COLO668 (cell line): ENCODE data around the gene ZNF624.
"Not testable (repeated sequence)": the region's sequence is repeated elsewhere in the genome, so short reads cannot be mapped to it uniquely, and the experiment has no call there.

Source experiments
- DNase-seq: peaks from one replicate; lab custom pipeline; 2025; ENCODE audit not compliant: unreplicated experiment; lab: John Stamatoyannopoulos, UW

ZNF624 gene

DNA sequence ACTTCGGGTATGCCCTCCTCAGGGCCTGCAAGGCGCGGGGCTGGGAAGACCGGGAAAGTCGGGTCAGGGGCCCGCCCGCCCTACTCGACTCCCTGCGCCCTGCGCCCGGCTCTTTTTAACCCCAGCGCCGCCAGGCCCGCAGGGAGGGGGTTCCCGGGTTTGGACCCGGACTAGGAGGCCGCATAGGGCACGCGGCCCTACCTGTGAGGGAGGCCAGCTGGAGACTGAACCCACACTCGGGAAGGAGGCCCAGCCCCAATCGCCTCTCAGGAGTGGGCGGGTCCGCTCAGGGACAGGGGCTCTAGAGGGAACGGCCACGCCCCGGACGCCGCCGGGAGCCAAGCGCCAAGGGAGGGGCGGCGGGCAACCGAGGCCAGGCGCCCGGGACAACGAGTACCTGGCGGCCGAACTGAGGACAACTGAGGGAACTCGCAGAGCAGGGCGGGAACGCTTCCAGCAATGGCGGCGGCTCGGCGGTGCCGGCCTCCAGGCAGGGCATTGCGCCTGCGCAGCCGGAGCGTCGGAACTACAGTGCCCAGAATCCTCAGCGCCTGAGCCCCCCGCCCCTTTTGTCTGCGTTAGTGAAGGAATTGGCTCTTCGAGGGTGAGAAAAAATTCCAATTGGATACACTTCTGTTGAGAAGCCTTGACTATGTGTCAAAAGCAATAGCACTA lies at the start of gene ZNF624:
ZNF624 (minus strand) TSS at position 484 of the 675 bp plus-strand sequence.
- DNase-seq: peak; percentile 90

DNA sequence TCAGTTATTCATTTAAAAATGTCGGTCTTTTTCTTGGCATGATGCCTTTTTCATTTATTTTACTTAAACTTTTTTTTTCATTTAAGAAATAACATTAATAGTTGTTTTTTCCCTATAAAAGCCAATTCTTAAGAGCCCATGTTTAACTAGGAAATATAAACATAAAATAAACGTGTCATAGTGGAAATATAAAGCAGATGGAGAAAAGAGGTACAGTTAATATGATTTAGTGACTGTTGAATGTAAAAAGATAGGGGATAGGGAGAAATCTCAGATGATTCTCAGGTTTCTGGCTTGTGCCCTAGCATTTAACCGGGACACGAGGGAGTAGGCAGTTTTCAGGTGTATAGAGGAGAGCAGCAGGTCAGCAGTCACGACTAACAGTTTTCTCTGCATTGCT lies 44.0 kb upstream of the ZNF624 start:
- not testable (repeated sequence) for DNase-seq

DNA sequence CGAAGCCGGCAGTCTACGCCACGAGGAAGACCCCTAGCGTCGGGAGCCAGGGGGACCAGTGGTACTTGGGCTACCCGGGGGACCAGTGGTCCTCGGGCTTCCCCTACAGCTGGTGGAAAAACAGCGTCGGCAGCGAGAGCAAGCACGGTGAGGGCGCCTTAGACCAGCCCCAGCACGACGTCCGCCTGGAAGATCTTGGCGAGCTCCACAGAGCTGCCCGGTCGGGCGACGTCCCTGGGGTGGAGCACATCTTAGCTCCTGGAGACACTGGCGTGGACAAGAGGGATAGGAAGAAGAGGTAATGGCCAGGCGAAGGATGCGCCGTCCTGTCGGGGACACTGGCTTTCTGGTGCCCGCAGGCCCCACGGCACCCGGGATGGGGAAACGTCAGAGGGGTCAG lies 36.8 kb upstream of the ZNF624 start:
- DNase-seq: not testable (repeated sequence)

DNA sequence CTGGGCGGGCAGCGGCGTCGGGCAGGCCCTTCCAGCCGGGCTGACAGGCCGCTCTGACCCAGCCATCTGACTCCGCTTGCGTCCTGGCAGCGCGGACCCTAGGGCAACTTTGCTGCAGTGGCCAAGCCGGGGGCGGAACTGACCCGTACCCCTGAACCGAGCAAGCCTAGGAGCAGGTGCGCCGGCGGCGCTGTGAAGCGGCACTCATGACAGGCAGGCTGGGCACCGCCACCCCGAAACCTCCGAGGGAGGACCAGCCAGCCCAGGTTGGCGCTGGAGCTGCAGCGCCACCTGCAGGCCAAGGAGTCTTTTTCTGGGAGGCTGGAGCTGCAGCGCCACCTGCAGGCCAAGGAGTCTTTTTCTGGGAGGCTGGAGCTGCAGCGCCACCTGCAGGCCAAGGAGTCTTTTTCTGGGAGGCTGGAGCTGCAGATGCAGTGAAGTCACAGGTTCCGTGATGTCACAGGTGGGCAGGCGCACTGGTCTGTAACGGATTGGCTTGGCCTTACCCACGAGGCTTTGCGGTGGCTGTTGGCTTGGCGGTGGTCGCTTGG lies 36.2 kb upstream of the ZNF624 start, which contains the start of gene CCDC144A:
CCDC144A (plus strand) TSS at position 511 of the 551 bp plus-strand sequence. CDS start 160 bp downstream, outside the sequence.
- DNase-seq: peak; percentile 1

DNA sequence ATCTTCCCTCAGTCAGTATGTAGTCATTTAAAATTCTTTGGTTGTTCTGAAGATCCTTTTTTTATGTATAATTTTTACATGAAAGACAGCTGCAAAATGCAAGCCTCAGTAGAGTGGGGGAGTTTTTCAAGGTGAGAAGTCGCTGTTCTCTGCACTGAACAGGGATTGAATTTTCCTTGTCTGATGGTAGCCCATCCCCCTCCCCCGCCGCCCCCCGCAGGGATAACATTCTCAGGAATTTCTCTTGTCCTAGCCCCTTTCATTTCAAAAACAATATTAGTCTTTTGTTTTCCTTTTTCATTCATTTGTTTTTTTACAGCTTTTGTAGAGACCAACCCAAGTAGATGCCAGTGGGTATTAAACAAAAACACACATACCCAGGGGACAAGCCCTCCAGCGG lies 33.5 kb upstream of the ZNF624 start:
- DNase-seq: not testable (repeated sequence)

DNA sequence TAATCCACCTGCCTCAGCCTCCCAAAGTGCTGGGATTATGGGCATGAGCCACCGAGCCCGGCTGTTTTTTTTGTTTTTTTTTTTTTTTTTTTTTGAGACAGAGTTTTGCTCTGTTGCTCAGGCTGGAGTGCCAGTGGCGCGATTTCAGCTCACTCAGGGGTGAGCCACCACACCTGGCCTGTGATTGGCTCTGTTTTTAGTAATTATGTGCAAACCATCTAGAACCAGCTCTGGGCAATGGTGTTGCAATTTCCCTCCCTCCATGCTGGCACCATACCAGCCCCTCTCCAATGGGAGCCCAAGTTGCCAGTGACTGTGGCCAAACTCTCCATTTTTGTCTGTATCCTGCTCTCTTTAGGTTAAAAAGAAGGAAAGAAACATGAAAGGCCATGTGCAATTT lies 32.4 kb upstream of the ZNF624 start:
- not testable (repeated sequence) for DNase-seq

DNA sequence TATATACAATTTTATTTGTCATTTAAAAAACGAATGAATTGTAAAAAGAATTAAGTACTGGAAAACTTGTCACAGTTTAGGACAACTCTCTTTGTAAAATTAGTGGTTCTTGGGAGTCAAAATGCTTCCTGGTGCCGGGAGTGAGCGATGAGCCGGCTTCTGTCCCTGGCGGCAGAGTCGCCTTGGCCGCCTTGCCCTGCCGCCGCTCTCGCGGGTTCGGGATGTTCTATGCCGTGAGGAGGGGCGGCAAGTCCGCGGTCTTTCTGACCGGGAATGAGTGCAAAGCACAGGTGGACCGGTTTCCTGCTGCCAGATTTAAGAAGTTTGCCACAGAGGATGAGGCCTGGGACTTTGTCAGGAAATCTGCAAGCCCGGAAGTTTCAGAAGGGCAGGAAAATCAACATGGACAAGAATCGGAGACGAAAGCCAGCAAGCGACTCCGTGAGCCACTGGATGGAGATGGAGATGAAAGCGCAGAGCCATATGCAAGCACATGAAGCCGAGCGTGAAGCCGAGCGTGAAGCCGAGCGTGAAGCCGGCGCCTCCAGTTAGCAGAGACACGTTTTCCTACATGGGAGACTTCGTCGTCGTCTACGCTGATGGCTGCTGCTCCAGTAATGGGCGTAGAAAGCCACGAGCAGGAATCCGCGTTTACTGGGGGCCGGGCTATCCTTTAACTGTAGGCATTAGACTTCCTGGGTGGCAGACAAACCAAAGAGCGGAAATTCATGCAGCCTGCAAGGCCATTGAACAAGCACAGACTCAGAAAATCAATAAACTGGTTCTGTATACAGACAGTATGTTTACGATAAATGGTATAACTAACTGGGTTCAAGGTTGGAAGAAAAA lies 29.9 kb upstream of the ZNF624 start:
- peak; percentile 39 for DNase-seq

DNA sequence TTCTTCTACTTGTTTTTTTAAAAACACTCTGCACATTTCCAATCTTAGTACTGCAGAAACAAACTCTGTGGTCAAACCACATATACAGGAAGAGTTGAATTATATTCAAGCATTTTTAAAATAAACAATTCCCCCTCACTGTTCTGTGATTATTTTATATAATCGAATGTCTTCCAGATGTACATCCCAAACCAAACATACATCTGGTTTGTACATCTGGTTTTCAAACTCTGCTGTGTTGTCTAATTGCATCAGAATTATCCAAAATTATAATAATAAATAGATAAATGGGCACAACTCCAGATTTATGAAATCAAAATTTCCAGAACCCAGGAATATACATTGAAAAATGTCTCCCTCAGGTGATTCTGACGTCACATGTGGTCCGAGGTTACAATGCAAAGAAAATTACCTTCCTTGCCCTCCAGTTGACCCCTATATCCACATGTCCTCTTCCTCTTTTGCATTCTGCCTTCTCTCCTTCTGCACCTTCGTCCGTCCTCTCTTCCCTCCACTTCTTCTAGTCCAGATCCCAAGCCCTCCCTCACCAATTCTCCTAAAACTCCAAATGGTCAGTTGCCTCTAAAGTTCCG lies 23.1 kb upstream of the ZNF624 start:
- no peak for DNase-seq

DNA sequence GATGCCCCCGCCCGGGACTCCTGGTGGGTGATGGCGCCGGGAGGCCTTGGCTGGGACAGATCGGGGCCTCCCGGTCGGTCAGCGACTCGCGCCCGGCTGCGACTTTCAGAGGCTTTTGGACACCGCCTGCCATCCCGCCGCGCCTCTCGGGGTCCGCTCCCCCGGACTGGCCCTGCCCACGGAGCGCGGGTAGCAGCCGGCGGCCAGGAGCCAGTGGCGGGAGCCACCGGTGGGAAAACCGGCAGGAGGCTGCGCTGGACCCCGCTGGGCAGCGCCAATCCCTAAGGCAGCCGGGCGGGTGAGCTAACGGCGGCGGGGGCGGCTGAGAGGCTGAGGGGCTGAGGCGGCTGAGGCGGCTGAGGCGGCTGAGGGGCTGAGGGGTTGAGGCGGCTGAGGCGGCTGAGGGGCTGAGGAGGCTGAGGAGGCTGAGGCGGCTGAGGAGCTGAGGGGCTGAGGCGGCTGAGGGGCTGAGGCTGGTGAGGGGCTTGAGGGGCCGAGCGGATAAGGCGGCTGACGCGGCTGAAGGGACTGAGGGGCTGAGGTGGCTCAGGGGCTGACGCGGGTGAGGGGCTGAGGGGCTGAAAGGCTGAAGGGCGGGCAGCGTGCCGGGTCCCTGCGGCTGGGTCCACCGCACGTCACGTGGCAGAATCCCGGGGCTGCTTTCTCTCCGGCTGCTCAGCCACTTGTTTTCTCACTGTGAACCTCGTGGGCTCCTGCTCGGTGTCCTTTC lies 13.4 kb upstream of the ZNF624 start:
- DNase-seq: peak; percentile 8

DNA sequence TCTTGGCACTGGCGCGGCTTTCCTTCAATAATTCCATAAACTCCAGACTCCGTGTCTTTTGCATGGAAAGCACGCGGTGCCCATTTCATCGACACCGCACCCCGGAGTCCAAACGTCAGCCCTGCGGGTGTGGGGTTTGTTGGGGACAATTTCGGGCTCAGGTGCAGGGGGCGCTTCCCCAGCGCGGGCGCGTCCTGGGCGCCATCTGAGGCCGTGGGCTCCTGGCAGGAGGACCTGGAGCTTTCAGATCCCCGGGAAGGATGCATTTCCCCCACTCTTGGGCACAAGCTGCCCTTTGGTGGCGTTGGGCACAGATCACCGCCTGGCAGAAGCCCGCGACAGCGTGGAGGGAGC lies 12.9 kb upstream of the ZNF624 start:
- DNase-seq: not testable (repeated sequence)

DNA sequence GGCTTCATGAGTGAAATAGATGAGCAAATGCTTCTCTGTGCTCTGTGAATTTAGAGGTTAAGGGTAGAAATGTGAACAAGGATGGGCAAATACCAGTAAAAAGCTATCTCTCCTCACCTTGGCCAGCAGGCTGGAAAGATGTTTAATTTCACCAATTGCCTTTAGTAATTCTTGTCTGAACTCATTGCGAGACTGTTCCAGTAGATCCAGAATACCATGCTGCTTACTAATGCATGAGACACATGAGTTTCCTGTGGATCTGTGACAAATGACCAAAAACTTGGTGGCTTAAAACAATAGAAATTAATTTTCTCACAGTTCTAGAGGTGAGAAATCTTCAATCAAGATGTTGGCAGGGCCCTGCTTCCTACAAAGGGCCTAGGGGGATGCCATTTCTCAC lies 9.3 kb upstream of the ZNF624 start:
- no peak for DNase-seq

DNA sequence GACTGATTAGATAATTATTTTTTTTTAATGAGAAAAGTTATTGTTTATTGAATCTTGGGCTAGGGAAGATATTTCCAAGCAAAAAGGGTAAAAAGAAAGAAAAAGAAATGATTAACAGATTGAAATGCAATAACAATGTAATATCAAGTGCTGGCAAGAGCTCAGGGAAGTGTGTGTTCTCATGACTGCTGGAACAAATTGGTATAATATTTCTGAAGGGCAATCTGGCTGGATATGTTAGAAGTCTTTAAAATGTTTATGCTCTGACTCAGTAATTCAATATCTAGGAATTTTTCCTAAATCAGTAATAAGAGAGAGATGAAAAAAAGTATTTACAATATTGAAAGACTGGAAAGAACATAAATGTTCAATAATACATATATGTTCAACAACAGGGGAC lies 7.6 kb upstream of the ZNF624 start:
- no peak for DNase-seq

DNA sequence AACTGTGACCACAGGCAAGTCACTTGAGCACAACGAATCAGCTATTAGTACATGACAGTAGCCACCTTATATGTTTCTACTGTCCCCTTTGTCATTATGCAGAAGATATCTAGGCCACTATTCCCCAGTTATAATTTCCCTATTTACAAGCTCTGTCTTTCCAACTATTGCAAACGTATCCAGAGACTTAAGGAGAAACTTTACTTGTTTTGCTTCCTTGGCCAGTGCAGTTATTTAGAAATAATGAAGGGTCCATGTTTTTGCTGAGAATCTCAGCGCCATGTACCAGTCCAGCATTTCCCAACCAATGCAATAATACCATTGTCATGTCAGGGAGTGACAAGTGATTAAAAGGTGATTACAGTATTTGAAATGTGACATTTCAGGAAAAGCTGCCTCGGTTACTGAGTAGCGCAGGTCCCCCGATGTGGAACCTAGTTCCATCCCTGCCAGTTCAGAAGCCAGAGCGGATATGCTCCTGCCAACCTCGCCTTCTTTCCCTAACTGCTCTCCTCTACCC lies 743 bp downstream of the ZNF624 start:
- DNase-seq: no peak

DNA sequence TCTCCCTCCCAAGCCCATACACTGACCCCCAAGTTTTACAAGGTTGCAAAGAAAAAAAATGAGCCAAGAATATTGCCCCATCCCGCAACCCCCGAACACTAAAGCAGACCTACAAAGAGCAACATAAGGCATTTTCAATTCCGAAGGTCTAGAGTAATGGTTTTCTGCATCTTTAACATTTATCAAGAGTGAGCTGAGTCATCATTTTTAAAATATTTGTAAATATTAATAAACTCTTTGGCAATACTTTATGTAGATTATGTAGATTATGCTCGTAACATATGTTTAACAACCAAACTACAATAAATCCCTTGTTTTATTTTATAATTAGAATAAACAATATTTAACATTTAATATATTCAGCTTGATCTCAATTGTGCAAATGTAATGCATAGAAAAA lies 1.4 kb downstream of the ZNF624 start:
- no peak for DNase-seq

DNA sequence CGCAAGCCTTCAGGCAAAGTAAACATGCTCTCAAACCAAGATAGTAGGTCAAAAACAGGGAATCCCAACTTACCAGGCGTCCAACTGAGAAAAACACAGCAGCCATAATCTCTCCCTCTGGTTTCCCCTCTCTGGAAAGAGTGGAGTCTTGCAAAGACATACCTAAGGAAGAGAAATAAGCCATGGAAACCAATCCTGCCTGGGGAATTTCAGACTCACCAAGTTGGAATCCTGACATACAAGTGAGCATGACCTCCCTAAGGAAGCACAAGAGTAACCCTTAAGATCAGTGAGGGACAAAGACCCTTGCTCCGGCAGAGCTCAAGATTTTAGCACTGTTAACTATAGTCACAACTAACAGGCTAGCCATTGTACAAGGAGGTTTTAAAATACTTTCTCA lies 4.1 kb downstream of the ZNF624 start:
- no peak for DNase-seq

DNA sequence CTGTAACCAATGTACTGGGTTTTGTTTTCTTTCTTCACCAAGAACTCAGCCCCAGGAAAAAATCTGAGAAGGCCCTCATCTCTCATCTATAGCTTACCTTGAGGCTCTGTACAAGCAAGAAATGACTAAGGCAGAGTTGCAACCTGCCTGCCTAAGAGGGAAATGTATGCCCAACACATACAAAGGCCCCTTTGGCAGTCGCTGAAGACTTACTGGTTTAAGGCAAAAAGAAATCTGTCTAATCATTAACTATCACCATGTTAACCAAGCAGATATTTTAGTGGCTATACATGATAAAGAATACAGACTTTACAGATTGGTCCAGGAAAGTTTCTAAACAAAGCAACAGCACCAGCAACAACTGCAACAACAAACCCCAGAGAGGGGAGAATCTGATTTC lies 14.2 kb downstream of the ZNF624 start:
- no peak for DNase-seq

DNA sequence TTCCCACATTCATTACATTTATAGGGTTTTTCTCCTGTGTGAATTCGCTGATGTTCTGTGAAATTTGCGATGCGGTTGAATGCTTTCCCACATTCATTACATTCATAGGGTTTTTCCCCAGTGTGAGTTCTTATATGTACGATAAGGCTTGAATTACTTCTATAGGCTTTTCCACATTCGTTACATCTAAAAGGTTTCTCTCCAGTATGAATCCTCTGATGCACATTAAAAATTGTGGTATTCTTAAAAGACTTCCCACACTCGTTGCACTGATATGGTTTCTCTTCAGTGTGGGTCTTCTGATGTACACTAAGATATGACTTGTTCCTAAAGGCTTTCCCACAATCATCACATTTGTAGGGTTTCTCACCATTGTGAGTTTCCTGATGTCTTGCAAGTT lies 30.4 kb downstream of the ZNF624 start:
- no peak for DNase-seq

DNA sequence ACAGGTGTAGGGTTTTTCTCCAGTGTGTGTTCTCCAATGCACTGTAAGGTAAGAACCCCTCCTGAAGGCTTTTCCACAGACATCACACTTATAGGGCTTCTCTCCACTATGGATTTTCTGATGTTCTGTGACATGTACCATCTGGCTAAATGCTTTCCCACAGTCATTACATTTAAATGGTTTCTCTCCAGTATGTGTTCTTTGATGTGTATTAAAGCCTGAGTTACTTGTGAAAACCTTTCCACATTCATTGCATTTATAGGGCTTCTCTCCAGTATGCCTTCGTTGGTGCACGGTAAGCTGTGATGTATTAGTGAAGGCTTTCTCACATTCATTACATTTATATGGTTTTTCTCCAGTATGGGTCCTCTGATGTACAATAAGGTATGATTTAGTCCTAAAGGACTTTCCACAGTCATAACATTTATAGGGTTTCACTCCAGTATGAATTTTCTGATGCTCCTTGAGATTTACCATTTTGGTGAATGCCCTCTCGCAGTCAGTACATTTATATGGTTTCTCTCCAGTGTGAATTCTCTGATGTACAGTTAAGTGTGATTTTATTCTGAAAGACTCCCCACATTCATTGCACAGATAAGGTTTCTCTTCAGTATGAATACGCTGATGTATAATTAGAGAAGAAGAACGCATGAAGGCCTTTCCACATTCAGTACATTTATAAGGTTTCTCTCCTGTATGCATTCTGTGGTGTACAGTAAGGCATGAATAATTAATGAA lies 30.9 kb downstream of the ZNF624 start:
- no peak for DNase-seq

DNA sequence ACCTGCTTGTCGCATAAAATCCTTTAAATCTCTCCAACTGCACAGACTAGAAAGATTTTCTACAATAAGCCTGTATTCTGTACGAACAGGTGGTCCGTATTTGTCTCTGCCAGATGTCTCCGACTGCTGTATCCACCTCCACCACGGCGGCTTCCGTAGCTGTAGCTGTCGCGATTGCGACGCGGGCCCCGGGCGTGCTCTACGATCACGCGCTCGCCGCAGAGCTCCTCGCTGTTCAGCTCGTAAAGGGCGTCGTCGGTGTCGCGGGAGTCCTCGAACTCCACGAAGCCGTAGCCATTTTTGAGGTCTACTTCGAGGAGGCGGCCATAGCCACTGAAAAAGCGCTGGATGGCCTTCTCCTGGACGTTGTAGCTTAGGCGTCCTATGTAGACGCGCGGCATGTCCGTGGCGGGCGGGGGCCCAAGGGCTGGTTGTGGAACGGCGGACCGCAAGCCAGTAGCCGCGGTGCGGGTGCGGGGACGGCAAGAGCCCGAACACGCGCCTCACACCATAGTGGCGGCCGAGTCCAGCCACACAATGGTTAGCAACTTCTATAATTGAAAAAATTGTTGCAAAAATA lies 36.1 kb downstream of the ZNF624 start:
- DNase-seq: no peak

DNA sequence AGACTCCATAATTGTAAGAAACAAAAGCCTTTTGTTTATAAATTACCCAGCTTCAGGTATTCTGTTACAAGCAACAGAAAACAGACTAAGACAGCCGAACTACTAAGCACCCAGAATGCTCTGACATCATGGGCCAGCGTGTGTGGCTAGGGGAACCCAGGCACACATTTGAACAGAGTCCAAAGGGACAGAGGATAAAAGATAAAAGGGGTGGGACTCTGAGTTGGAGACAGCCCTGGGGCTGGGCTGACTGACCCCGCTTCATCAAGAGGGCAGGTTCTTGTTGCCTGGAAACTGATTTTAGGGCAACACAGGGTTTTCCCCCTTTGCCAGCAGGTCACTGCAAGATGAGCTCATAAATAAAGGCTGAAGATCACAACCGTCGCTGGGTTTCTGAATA lies 54.1 kb downstream of the ZNF624 start:
- no peak for DNase-seq
